SHP77 (cell line): ENCODE results near the gene FRS2.

Source experiments
- DNase-seq, 2 experiments: peaks; one replicate each; lab custom pipeline; 2025; lab: John Stamatoyannopoulos, UW

The FRS2 gene

GRCh38 chr12:69466867-69467266 is 3.3 kb upstream of the FRS2 start:
- no peak for DNase-seq

GRCh38 chr12:69467366-69467765 is 2.8 kb upstream of the FRS2 start:
- no peak for DNase-seq

DNA sequence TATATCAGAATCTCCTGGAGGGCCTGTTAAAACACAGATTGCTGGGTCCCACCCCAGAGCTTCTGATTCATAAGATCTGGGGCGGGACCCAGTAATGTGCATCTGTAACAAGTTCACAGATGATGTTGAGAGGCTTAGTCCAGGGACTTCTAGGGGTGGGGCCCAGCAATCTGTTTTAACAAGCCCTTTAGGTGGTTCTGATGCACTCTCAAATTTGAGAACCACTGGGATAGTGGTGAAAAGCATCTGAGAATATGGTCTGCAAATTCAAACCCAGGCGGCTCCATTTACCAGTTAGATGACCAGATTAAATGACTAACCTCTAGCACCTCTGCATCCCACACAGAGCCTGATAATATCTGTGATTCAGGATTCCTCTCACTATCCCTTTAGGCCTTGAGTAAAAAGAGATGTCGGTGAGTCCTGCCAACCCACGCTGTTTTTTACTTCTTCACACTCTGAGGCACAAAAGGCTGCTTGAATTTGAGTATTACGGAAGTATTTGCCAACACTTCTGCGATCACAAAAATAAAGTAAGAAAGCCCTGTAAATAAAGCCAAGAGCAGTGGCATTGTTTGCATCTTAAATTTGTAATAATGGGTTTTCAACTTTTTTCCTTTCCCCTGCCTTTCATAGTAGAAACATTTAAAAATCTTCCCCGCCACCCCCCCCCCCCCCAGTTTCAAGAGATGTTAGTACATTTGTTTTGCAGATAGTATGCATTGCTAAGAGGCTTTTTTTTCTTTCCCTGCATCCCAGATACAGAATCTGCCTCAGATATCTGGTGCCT is 1.8 kb upstream of the FRS2 start:
- no peak for DNase-seq

- no peak for DNase-seq
Measured at GRCh38 chr12:69469854-69470188, 367 bp upstream of the FRS2 start.

DNA sequence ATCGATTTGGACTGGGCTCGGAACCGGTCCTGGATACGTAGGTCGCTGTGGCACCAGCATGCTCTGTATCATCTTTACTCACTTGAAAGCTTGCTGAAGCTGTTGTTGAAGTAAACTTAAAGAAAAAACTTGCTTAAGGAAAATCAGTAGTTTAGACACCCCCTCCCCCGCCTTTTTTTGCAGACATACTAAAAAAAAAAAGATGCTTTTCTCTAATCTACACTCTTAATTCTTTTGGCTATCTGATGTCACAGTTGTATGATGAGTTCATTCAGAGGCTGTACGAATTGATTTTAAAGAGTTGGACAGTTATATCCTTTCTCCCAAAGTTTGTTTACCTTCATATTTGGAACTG is 865 bp downstream of the FRS2 start:
- no peak for DNase-seq

- DNase-seq, result no peak
Measured at GRCh38 chr12:69471667-69472385, 1.6 kb downstream of the FRS2 start.

DNA sequence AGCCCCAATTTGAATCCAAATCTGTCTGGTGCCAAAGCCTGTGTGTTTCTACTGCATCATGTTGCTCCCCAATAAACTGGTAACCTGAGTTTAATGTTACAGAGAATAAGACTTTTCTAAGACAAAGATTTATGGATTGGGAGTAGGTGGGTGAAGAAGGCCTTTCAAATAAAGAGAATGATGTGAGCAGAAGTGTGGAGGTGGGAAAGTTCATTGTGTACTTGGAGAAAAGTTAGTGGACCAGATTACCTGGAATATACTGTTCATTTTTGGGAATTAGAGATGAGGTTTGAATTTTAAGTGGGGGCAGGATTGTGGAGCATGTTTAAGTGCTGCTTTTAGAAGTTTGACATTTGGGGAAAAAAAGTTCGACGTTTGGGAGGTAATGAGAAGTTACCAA is 3.1 kb downstream of the FRS2 start:
- DNase-seq, result no peak

DNA sequence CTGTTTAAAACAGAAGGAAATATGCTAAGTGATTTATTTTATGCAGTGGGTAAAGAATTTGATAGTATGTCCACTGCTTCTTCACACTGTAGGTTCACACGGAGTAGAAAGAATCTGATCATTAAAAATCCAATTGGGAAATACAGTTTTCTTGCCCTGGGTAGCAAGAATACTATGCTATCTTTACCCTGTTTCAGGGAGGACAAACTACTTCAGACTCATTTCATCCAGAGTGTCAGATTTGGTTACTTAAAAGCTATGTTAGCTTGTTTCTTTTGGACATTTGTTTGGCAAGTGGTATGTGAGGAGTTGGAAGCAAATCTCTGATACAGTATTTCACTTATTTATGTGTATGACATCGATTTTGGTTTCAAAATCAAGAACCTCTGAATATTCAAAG is 4.3 kb downstream of the FRS2 start:
- no peak for DNase-seq

GRCh38 chr12:69475237-69475975 is 5.2 kb downstream of the FRS2 start:
- no peak for DNase-seq

DNA sequence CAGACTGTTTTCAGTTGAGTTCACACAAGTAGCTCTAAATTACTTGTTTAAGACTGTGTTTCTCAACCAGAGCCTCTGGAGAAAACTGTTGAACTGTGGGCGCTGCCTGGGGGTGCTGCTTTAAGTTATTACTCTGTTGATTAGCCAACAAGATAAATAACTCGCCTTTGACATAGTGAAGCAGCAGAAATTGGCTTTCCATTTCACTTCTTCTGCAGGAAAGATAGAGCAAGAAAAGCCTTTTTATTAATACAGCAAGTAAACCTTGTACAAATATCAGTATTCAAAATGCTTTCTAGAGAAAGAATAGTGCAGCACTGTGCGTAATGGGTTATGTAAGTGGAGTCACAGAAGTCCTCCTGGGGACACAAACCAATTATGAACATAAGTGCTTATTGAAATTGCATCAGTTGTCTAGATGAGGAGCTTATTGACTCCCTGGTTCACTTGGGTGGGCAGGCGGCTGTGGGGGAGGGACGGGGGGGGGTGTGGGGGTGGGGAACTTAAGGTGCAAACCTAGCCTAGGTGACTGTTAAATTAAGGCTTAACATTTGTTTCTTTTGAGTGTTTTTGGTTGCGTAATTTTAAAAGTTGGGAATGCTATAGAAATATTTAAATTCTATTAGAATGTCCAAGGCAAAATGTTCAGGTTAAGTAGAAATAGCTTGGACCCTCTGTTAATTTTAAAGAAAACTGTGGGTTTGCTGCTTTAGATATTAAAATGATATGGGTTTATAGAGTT is 6.3 kb downstream of the FRS2 start:
- no peak for DNase-seq

GRCh38 chr12:69479675-69480074 is 9.5 kb downstream of the FRS2 start:
- DNase-seq, result no peak

GRCh38 chr12:69480698-69481097 is 10.5 kb downstream of the FRS2 start:
- DNase-seq, result no peak

GRCh38 chr12:69481133-69481532 is 10.9 kb downstream of the FRS2 start:
- DNase-seq, result no peak

- no peak for DNase-seq
Measured at GRCh38 chr12:69483700-69484099, 13.5 kb downstream of the FRS2 start.

DNA sequence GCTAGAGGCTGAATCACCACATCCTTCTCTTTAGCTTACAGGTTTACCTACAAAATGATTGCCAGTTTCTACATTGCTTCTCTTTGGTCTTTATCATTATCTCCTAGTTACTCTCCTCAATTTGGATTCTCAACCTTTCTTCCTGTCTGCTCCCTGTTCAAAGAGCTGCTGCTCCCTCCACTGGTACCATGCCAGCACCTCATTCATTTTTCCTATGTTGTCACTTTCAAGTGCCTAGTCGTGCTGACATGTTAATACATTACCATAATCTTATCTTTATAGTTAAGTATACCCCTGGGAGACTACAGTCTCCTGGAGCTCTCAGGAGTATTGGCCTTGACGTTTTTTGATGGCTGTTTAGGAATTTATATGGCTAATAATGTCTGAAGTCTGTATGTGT is 14.2 kb downstream of the FRS2 start:
- DNase-seq, result no peak

GRCh38 chr12:69490920-69491643 is 20.9 kb downstream of the FRS2 start:
- DNase-seq, result no peak

DNA sequence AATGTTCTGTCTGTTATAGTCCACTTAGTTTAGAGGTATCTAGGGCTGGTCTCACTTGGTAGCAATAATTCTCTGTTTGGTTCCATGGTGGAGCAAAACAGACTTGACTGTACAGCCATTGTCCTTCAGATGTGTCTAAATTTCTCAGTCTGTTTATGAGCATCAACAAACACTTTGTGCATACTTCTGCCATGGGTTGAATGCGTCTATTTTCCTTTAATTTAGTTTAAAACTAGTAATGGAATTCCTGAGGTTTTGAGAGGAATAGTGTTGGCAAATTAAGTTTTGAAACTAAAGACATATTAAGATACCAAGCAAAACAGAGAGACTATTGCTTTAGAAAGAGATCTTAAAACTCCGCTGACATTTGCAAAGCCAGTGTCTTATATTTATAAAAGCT is 22.6 kb downstream of the FRS2 start:
- DNase-seq, result no peak

GRCh38 chr12:69495071-69495470 is 24.9 kb downstream of the FRS2 start:
- DNase-seq, result no peak

DNA sequence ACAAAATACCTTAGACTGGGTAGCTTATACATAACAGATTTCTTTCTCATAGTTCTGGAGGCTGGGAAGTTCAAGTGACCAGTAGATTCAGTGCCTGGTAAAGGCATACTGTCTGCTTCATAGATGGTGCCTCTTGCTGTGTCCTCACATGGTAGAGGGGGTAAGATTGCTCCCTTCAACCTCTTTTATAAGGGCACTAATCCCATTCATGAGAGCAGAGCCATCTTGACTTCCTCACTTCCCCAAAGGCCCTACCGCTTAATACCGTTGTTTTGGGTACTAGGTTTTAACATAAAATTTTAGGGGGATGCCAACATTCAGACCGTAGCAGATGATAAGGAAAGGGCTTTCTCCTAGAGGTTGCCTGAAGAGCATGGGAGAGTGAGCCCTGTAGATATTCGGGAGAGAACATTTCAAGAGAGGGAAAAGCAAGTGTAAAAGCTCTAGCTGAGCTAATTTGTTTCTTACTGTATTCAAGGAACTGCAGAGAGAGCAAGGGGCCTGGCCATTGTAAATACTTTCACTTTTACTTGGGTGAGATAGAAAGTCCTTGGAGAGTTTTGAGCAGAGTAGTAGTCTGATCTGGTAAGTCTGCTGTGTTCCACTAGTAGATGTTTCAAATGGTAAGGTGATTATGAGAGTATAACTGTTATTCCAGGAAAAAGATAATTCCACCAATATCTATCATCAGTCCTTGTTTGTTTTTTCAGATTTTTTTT is 27.3 kb downstream of the FRS2 start:
- no peak for DNase-seq

- no peak for DNase-seq
Measured at GRCh38 chr12:69500631-69501030, 30.4 kb downstream of the FRS2 start.
